Subcutaneous preadipocyte (primary cell): Measurements from ENCODE around the gene PLCL1. TPM values are rescaled to one million over a fixed set of nuclear protein-coding genes. Genes with fewer than 3 reads are reported as not detected.

Experiments
- total RNA-seq: library from RNA; depleted of rRNA; stranded (reverse); fragments of >200 nt; gene quantifications from 2 replicates; pipeline ENCODE4 v1.2.3, GENCODE V29; 2012

PLCL1 gene
- 0.20 and 0.37 TPM in 2 replicates for total RNA-seq

GRCh38 chr2:197804049-197804757 is at the start of gene PLCL1:
Gene PLCL1 (plus strand): TSS chr2:197804593.

GRCh38 chr2:197784956-197785941 is 19.1 kb upstream of the PLCL1 start, which contains the start of gene BOLL:
Gene BOLL (minus strand): TSS chr2:197785319. CDS start chr2:197781850, 3,469 bp downstream.

Other genes with a start within 250 kb of the PLCL1 start
- gene RFTN2, start 129.0 kb upstream of the PLCL1 start, total RNA-seq: 2.5 and 4.4 TPM in 2 replicates
- gene MARS2, start 99.2 kb upstream of the PLCL1 start, total RNA-seq: 4.0 and 7.4 TPM in 2 replicates
- not detected in 2 replicates for gene BOLL, start 19.3 kb upstream of the PLCL1 start, total RNA-seq